ENCODE results near the gene TMEM229B. TPM values are rescaled to one million over a fixed set of nuclear protein-coding genes. Genes with fewer than 3 reads are reported as not detected.

TMEM229B gene
- total RNA-seq, 4 donors from 2014 or later: 1.5 to 3.3 (median 1.8) TPM

GRCh38 chr14:67486890-67487289 lies 1.6 kb downstream of the TMEM229B start:
- Histone ChIP-seq H3K27ac (no peak overlapping the region), H3K4me1 (peaks cover 7% of the 10 kb centered on the region), H3K27me3 (no peaks in the 10 kb centered on the region), H3K36me3 (no peaks in the 10 kb centered on the region), H3K4me3 (no peak overlapping the region), H3K9me3 (no peaks in the 10 kb centered on the region)
- 86% methylated on average over 2 of the region's 4 CpGs for WGBS
- no peak for DNase-seq (ENCODE audit: low spot score in 2 of 2)
- TF ChIP-seq POLR2A (IDR thresholded peaks at IDR 0.05) (no peak), CTCF (IDR thresholded peaks at IDR 0.05) (no peak), POLR2AphosphoS5 (IDR thresholded peaks at IDR 0.05) (no peak), EP300 (IDR thresholded peaks at IDR 0.05) (no peak)

GRCh38 chr14:67485501-67486095 lies 2.9 kb downstream of the TMEM229B start:
- Histone ChIP-seq H3K4me3 (no peak overlapping the region), H3K9me3 (no peaks in the 10 kb centered on the region), H3K27ac (no peak overlapping the region), H3K27me3 (no peaks in the 10 kb centered on the region), H3K4me1 (peaks cover 7% of the 10 kb centered on the region), H3K36me3 (no peaks in the 10 kb centered on the region)
- no peak for DNase-seq (ENCODE audit: low spot score in 2 of 2)
- WGBS: 66% methylated on average over 2 of the region's 4 CpGs
- no peak for TF ChIP-seq EP300 (IDR thresholded peaks at IDR 0.05)

GRCh38 chr14:67483579-67484285 lies 4.8 kb downstream of the TMEM229B start:
- TF ChIP-seq POLR2A (IDR thresholded peaks at IDR 0.05) (no peak), CTCF (IDR thresholded peaks at IDR 0.05) (no peak)
- Histone ChIP-seq H3K4me1 (peaks cover 1% of the 10 kb centered on the region), H3K27ac (no peak overlapping the region), H3K36me3 (no peaks in the 10 kb centered on the region), H3K27me3 (no peaks in the 10 kb centered on the region), H3K4me3 (no peak overlapping the region), H3K9me3 (no peaks in the 10 kb centered on the region)
- WGBS: 92% methylated on average over 6 of the region's 8 CpGs
- no peak for DNase-seq (ENCODE audit: low spot score in 2 of 2)

GRCh38 chr14:67482231-67483164 lies 6.0 kb downstream of the TMEM229B start:
- no peak overlapping the region for H3K27ac ChIP-seq
- no peak overlapping the region for H3K4me3 ChIP-seq
- TF ChIP-seq POLR2A (IDR thresholded peaks at IDR 0.05) (no peak), POLR2AphosphoS5 (IDR thresholded peaks at IDR 0.05) (no peak), CTCF (IDR thresholded peaks at IDR 0.05) (no peak), EP300 (IDR thresholded peaks at IDR 0.05) (no peak)
- no peaks in the 10 kb centered on the region for H3K27me3 ChIP-seq
- DNase-seq (ENCODE audit: low spot score in 2 of 2): no peak
- H3K36me3 ChIP-seq: no peaks in the 10 kb centered on the region
- H3K9me3 ChIP-seq: no peaks in the 10 kb centered on the region
- H3K4me1 ChIP-seq: no peaks in the 10 kb centered on the region
- 87% methylated on average over 8 of the region's 8 CpGs for WGBS

- no peaks in the 10 kb centered on the region for H3K4me1 ChIP-seq
- H3K9me3 ChIP-seq: no peaks in the 10 kb centered on the region
- DNase-seq (ENCODE audit: low spot score in 2 of 2): no peak
- H3K27ac ChIP-seq: no peak overlapping the region
- H3K4me3 ChIP-seq: no peak overlapping the region
- no peaks in the 10 kb centered on the region for H3K27me3 ChIP-seq
- no peak for TF ChIP-seq POLR2A (IDR thresholded peaks at IDR 0.05)
- no peak for TF ChIP-seq CTCF (IDR thresholded peaks at IDR 0.05)
- TF ChIP-seq EP300 (IDR thresholded peaks at IDR 0.05): no peak
- TF ChIP-seq POLR2AphosphoS5 (IDR thresholded peaks at IDR 0.05): no peak
- 49% methylated on average over 9 of the region's 9 CpGs for WGBS
- no peaks in the 10 kb centered on the region for H3K36me3 ChIP-seq
Measured at GRCh38 chr14:67480011-67480410, 8.5 kb downstream of the TMEM229B start.

All from suprapubic skin (tissue), 4 donors.